Panc1 (cell line): ENCODE results near the gene ADAMTSL2.

Experiments used
- CTCF ChIP-seq: fragments of 450-650 bp; IDR thresholded peaks from 2 replicates; pipeline ENCODE4 v1.5.1; 2017; ENCODE audit warnings: mild to moderate bottlenecking
- POLR2AphosphoS5 ChIP-seq: IDR thresholded peaks from 2 replicates; pipeline ENCODE4 v1.6.1; 2012; ENCODE audit warnings: mild to moderate bottlenecking, low read depth, low read length, moderate library complexity

GRCh38 chr9:133572821-133573361 lies 38.4 kb downstream of the ADAMTSL2 start:
- no peak for TF ChIP-seq CTCF
- no peak for TF ChIP-seq POLR2AphosphoS5
